Fibroblast of pulmonary artery (primary cell): ENCODE data around the gene TBCC.
A peak's percentile ranks its signal among the peaks of the same experiment; 100 is the strongest.

Experiments
- DNase-seq: peaks from one replicate; pipeline ENCODE4 v3.0.0-alpha.2; 2010; ENCODE audit warnings: low read depth
- H3K4me3 ChIP-seq: replicated peaks from 2 replicates; pipeline ENCODE4 v1.5.1; 2011; ENCODE audit warnings: low read depth, mild to moderate bottlenecking, control low read depth, low read length, moderate library complexity
- CTCF ChIP-seq: IDR thresholded peaks from 2 replicates; pipeline ENCODE4 v1.5.1; 2011; ENCODE audit warnings: mild to moderate bottlenecking, control low read depth, low read length, inconsistent platforms; ENCODE audit errors: missing control alignments

The TBCC gene

DNA sequence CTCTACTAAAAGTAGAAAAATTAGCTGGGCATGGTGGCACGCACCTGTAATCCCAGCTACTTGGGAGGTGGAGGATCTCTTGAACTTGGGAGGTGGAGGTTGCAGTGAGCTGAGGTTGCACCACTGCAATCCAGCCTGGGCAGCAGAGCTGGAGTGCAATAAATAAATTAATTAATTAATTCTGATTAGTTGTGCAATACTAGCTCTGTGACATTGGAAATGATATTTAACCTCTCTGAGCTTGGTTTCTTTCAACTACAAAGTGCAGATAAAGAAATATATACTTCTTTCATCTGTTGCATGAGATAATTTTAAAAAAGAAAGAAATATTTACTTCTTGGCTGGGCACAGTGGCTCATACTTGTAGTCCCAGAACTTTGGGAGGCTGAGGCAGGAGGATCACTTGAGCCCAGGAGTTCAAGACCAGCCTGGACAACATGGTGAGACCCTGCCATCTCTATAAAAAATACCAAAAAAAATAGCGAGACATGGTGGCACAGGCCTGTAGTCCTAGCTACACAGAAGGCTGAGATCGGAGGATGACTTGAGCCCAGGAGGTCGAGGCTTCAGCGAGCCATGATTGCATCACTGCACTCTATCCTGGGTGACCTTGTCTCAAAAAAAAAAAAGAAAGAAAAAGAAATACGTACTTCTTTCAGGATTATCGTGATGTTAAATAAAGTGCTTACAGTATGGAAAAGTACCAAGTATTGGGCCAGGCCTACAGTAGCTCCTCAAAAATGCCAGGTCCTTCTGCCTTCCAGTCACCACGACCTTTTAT is 15.6 kb upstream of the TBCC start:
- no peak overlapping the region for H3K4me3 ChIP-seq
- TF ChIP-seq CTCF: no peak

GRCh38 chr6:42758756-42759430 is 13.0 kb upstream of the TBCC start:
- DNase-seq: no peak
- no peak for TF ChIP-seq CTCF
- no peak overlapping the region for H3K4me3 ChIP-seq

More for the DNA sequence above, 15.6 kb upstream of the TBCC start:
- DNase-seq: no peak

- H3K4me3 ChIP-seq: no peak overlapping the region
- TF ChIP-seq CTCF: no peak
- no peak for DNase-seq
These were observed 10.8 kb upstream of the TBCC start for GRCh38 chr6:42756722-42757121.

- H3K4me3 ChIP-seq: no peak overlapping the region
- no peak for DNase-seq
- TF ChIP-seq CTCF: no peak
These were observed 8.9 kb upstream of the TBCC start for GRCh38 chr6:42754759-42755158.

- TF ChIP-seq CTCF: no peak
- H3K4me3 ChIP-seq: no peak overlapping the region
- DNase-seq: no peak
These were observed 5.2 kb upstream of the TBCC start for GRCh38 chr6:42751055-42751454.

GRCh38 chr6:42748203-42748898 is 2.4 kb upstream of the TBCC start:
- TF ChIP-seq CTCF: no peak
- peak; percentile 18 for DNase-seq
- no peak overlapping the region for H3K4me3 ChIP-seq
